ENCODE measurements around the gene TBPL2. TPM values are rescaled to one million over a fixed set of nuclear protein-coding genes. Genes with fewer than 3 reads are reported as not detected.

The TBPL2 gene
- total RNA-seq, 1 donor from 2014 or later: not detected

GRCh38 chr14:55381040-55381439 lies 59.4 kb downstream of the TBPL2 start:
- Histone ChIP-seq H3K36me3 (peaks cover 0 to 69% of the 10 kb centered on the region in 2 donors), H3K27me3 (no peaks in the 10 kb centered on the region), H3K27ac (no peak overlapping the region), H3K4me3 (no peak overlapping the region), H3K9me3 (no peaks in the 10 kb centered on the region), H3K4me1 (peaks cover 12% of the 10 kb centered on the region)
- TF ChIP-seq CTCF (IDR thresholded peaks at IDR 0.05): no peak
- TF ChIP-seq POLR2A (IDR thresholded peaks at IDR 0.05): no peak
- no peak for TF ChIP-seq POLR2AphosphoS5 (IDR thresholded peaks at IDR 0.05; ENCODE audit: insufficient read depth in 1 of 2, low read depth in 1 of 2)
- DNase-seq (ENCODE audit: extremely low spot score in 2 of 2): no peak
- intact Hi-C loops (cut with DNase I): no loop called here

GRCh38 chr14:55377236-55377635 lies 63.2 kb downstream of the TBPL2 start:
- intact Hi-C loops (cut with DNase I): no loop called here
- Histone ChIP-seq H3K4me3 (no peak overlapping the region), H3K27ac (no peak overlapping the region), H3K4me1 (no peaks in the 10 kb centered on the region), H3K9me3 (no peaks in the 10 kb centered on the region), H3K36me3 (peaks cover 3 to 66% of the 10 kb centered on the region in 2 donors), H3K27me3 (no peaks in the 10 kb centered on the region)
- TF ChIP-seq POLR2A (IDR thresholded peaks at IDR 0.05) (no peak), CTCF (IDR thresholded peaks at IDR 0.05) (no peak), POLR2AphosphoS5 (IDR thresholded peaks at IDR 0.05; ENCODE audit: insufficient read depth in 1 of 2, low read depth in 1 of 2) (no peak)
- DNase-seq (ENCODE audit: extremely low spot score in 2 of 2): no peak

GRCh38 chr14:55374771-55375170 lies 65.6 kb downstream of the TBPL2 start:
- H3K4me3 ChIP-seq: no peak overlapping the region
- no peak for DNase-seq (ENCODE audit: extremely low spot score in 2 of 2)
- H3K27ac ChIP-seq: no peak overlapping the region
- H3K4me1 ChIP-seq: no peaks in the 10 kb centered on the region
- H3K36me3 ChIP-seq: peaks cover 3 to 45% of the 10 kb centered on the region in 2 donors
- no peaks in the 10 kb centered on the region for H3K27me3 ChIP-seq
- intact Hi-C loops (cut with DNase I): no loop called here
- H3K9me3 ChIP-seq: no peaks in the 10 kb centered on the region
- TF ChIP-seq POLR2A (IDR thresholded peaks at IDR 0.05): no peak
- TF ChIP-seq POLR2AphosphoS5 (IDR thresholded peaks at IDR 0.05; ENCODE audit: insufficient read depth in 1 of 2, low read depth in 1 of 2): no peak
- TF ChIP-seq CTCF (IDR thresholded peaks at IDR 0.05): no peak

- intact Hi-C loops (cut with DNase I): no loop called here
- no peak overlapping the region for H3K27ac ChIP-seq
- H3K4me3 ChIP-seq: no peak overlapping the region
- H3K9me3 ChIP-seq: no peaks in the 10 kb centered on the region
- no peak for TF ChIP-seq POLR2AphosphoS5 (IDR thresholded peaks at IDR 0.05; ENCODE audit: insufficient read depth in 1 of 2, low read depth in 1 of 2)
- TF ChIP-seq CTCF (IDR thresholded peaks at IDR 0.05): no peak
- TF ChIP-seq POLR2A (IDR thresholded peaks at IDR 0.05): no peak
- H3K36me3 ChIP-seq: peaks cover 3 to 46% of the 10 kb centered on the region in 2 donors
- no peak for DNase-seq (ENCODE audit: extremely low spot score in 2 of 2)
- H3K4me1 ChIP-seq: no peaks in the 10 kb centered on the region
- no peaks in the 10 kb centered on the region for H3K27me3 ChIP-seq
Observed at GRCh38 chr14:55373784-55374705, 66.4 kb downstream of the TBPL2 start.

- no peaks in the 10 kb centered on the region for H3K9me3 ChIP-seq
- no peaks in the 10 kb centered on the region for H3K27me3 ChIP-seq
- H3K4me3 ChIP-seq: no peak overlapping the region
- H3K27ac ChIP-seq: no peak overlapping the region
- TF ChIP-seq CTCF (IDR thresholded peaks at IDR 0.05): no peak
- TF ChIP-seq POLR2AphosphoS5 (IDR thresholded peaks at IDR 0.05; ENCODE audit: insufficient read depth in 1 of 2, low read depth in 1 of 2): no peak
- no peak for TF ChIP-seq POLR2A (IDR thresholded peaks at IDR 0.05)
- DNase-seq (ENCODE audit: extremely low spot score in 2 of 2): no peak
- no peaks in the 10 kb centered on the region for H3K4me1 ChIP-seq
- intact Hi-C loops (cut with DNase I): no loop called here
- peaks cover 3 to 49% of the 10 kb centered on the region in 2 donors for H3K36me3 ChIP-seq
Observed at GRCh38 chr14:55372825-55373224, 67.6 kb downstream of the TBPL2 start.
